Psoas muscle (tissue), 8 donors: ENCODE measurements around the gene UTS2B. TPM values are rescaled to one million over a fixed set of nuclear protein-coding genes. Genes with fewer than 3 reads are reported as not detected.

Source experiments
- ATAC-seq, 4 donors: fragments of 200-7000 bp; cut with Tn5 transposase; one replicate each; pipeline ENCODE4 v1.9.1; 2020; ENCODE audit warnings: moderate library complexity in 3 of 4, mild to moderate bottlenecking in 2 of 4
- DNase-seq, 2 donors: peaks; one replicate each; pipeline ENCODE4 v3.0.0-alpha.2; 2020
- H3K27ac ChIP-seq: fragments of 200-600 bp; one replicate; pipeline ENCODE4 v1.8.0; 2022
- H3K27me3 ChIP-seq, 3 donors: fragments of 200-600 bp in 1 of 3; one replicate each; pipeline versions ENCODE4 v1.6.1 to v1.8.0; 2013 to 2022; ENCODE audit warnings: low read length in 2 of 3, mild to moderate bottlenecking in 2 of 3, moderate library complexity in 1 of 3; ENCODE audit not compliant: insufficient read depth in 3 of 3
- H3K36me3 ChIP-seq, 2 donors: fragments of 200-600 bp in 1 of 2; one replicate each; pipeline versions ENCODE4 v1.6.1 to v1.8.0; 2013 to 2022; ENCODE audit warnings: low read depth in 1 of 2, mild to moderate bottlenecking in 1 of 2, moderate library complexity in 1 of 2; ENCODE audit not compliant: insufficient read depth in 1 of 2
- H3K4me1 ChIP-seq: fragments of 200-600 bp; one replicate; pipeline ENCODE4 v1.8.0; 2022
- H3K4me3 ChIP-seq: fragments of 200-600 bp; one replicate; pipeline ENCODE4 v1.8.0; 2022; ENCODE audit warnings: mild to moderate bottlenecking
- H3K9me3 ChIP-seq: fragments of 200-600 bp; one replicate; pipeline ENCODE4 v1.8.0; 2022
- CTCF ChIP-seq: fragments of 200-600 bp; IDR thresholded peaks from one replicate; pipeline ENCODE4 v1.8.0; 2022; ENCODE audit warnings: antibody characterized with exemption
- WGBS, 3 donors: extraction: QIAGEN DNeasy Blood & Tissue Kit; methylation state at CpG; one replicate each; pipeline versions ENCODE4 v1.1.6 to v1.1.7; 2013; 5-methylcytosine and 5-hydroxymethylcytosine counted together
- intact Hi-C, 2 donors: fragments of 100-400 bp; cut with DNase I; formaldehyde crosslinking; loops; one replicate each; pipeline versions ENCODE4 v1.11.0 to v1.14.2; 2022
- polyA plus RNA-seq, 3 donors: library from polyadenylated mRNA; stranded (reverse); fragments of 200-250 nt; gene quantifications; one replicate each; pipeline ENCODE4 v1.2.3, GENCODE V29; 2013
- total RNA-seq, 4 donors: library from RNA; stranded (reverse); fragmentation: NEBNext Ultra II Directional in 2 of 4; extraction: Animal tissue kit (Norgen Biotek cat#: 25700) in 2 of 4; gene quantifications; one replicate each; pipeline versions ENCODE4 v1.2.1 to v1.2.4, GENCODE V29; 2021 to 2023
- donor health status: healthy with polysubstance abuse.
- donor health status: DM: no; HTN: no; CAD: no; lungs with moderate emphysema.
- donor health status: Bipolar disorder and iron deficiency.
- donor health status: healthy.
- donor health status: DM: yes; HTN: yes; CAD: no.
- donor health status: DM: no; HTN: no; CAD: no.
- donor health status: DM: no; HTN: no; CAD: no.
- donor health status: DM: yes; HTN: yes; CAD: no.

UTS2B gene
- total and polyA plus RNA-seq, 7 donors = 0.03 to 0.22 (median 0.05) TPM; not detected in 3

DNA sequence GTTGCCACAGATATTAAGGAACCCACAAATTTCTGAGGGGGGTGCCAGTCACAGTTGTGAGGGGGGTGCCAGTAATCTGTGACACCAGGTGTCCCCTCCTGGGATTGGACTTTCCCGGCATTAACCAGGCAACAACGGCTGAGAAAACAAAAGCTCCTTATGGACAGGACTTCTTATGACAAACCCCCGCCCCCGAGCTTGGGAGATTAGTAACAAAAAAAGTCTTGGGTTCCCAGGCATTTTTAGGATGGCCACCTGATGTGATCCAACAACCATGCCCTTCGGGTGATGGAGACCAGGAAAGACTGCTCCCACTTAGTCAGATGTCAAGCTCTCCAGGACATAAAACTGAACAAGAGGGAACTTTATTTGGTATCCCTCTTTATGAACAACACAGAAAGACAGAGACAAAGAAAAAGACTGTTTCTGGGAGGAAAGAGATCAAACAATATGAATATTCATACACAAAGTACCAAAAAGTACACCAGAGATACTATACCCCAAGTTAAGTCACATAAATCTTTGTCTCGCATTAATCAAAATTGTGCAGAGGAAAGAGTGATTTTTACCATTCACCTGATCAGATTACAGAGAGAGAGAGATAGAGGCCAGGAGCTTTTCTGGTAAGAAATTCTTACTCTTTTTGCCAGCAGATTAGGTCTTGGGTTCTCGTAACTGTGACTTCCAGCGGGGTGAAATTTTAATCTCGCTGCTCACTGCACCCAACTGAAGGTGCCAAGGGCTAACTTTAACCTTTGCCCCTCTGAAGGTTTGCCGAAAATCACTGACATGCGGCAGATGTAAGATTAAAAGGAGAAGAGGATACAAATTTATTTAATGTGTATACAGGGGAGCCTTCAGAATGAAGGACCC is 69.7 kb downstream of the UTS2B start:
- WGBS, 3 donors = 68% methylated on average over 11 of the region's 11 CpGs
- Histone ChIP-seq H3K4me3 (no peak overlapping the region), H3K36me3 (no peaks in the 10 kb centered on the region)

DNA sequence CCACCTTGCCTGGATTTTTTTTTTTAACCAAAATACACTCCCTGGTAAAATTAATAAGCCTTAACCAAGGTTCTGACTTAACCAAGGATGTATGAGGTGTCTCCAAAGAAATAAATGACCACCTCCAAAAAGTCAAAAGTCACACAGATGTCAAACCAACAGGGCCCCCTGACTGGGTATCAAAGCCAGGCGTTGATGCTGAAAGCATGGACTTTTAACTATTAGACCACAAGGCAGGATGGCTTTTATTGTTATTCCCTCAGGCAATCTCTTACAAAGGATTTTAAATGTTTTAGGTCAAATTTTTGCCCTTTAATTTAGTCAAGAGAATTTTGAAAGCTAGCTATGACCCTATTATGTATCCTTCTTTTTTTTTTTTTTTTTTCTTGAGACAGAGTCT is 70.8 kb downstream of the UTS2B start:
- no peak for DNase-seq
- no peaks in the 10 kb centered on the region for H3K9me3 ChIP-seq
- no peak for ATAC-seq
- no peaks in the 10 kb centered on the region for H3K27me3 ChIP-seq
- H3K36me3 ChIP-seq = no peaks in the 10 kb centered on the region
- intact Hi-C loops = no loop called here
- no peak overlapping the region for H3K27ac ChIP-seq
- H3K4me3 ChIP-seq = no peak overlapping the region
- 0 to 76% (median 0%) methylated on average over 1 of the region's 1 CpG for WGBS, 3 donors
- TF ChIP-seq CTCF = no peak
- no peaks in the 10 kb centered on the region for H3K4me1 ChIP-seq

More for the DNA sequence above, 69.7 kb downstream of the UTS2B start:
- intact Hi-C loops = no loop called here
- H3K27me3 ChIP-seq = no peaks in the 10 kb centered on the region
- H3K27ac ChIP-seq = no peak overlapping the region
- DNase-seq (no peak), ATAC-seq (no peak)
- no peaks in the 10 kb centered on the region for H3K4me1 ChIP-seq
- no peaks in the 10 kb centered on the region for H3K9me3 ChIP-seq
- TF ChIP-seq CTCF = no peak

GRCh38 chr3:191257286-191257685 is 73.0 kb downstream of the UTS2B start:
- DNase-seq (no peak), ATAC-seq (no peak)
- intact Hi-C loops = no loop called here
- Histone ChIP-seq H3K27me3 (no peaks in the 10 kb centered on the region), H3K4me3 (no peak overlapping the region), H3K9me3 (no peaks in the 10 kb centered on the region), H3K36me3 (no peaks in the 10 kb centered on the region), H3K4me1 (no peaks in the 10 kb centered on the region), H3K27ac (no peak overlapping the region)
- TF ChIP-seq CTCF = no peak
- 90 to 96% (median 91%) methylated on average over 2 of the region's 2 CpGs for WGBS, 3 donors

DNA sequence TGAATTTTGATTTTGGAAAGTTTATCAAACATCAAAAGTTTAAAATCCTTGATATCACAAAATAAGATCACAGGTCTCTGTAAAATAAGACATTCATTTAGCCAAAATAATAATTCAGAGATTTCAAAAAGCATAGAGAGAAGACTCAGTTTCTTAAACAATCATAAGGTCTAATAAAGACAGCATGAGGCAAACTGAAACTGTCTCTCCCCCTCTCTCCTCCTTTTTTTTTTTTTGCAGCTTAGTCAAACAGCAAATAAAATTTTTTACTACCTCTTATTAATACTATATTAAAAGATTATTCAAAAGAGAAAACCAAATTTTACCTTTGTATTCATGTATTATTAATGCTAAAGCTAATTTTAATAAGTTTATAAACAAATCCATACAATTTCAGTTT is 73.9 kb downstream of the UTS2B start:
- Histone ChIP-seq H3K4me1 (no peaks in the 10 kb centered on the region), H3K36me3 (no peaks in the 10 kb centered on the region)
- no peak for DNase-seq

More for the DNA sequence above, 73.9 kb downstream of the UTS2B start:
- H3K27ac ChIP-seq = no peak overlapping the region
- H3K9me3 ChIP-seq = no peaks in the 10 kb centered on the region
- H3K4me3 ChIP-seq = no peak overlapping the region
- no peaks in the 10 kb centered on the region for H3K27me3 ChIP-seq
- TF ChIP-seq CTCF = no peak
- intact Hi-C loops = no loop called here
- no peak for ATAC-seq
